ENCODE measurements around the gene ANAPC2.

ANAPC2 gene

GRCh38 chr9:137174722-137175293, 13.6 kb downstream of the ANAPC2 start:
- H3K4me3 ChIP-seq (ENCODE audit: low read length in 2 of 2), result no peak overlapping the region
- H3K9ac ChIP-seq (ENCODE audit: low read depth in 1 of 2, low read length in 2 of 2), result no peak overlapping the region
- H3K27ac ChIP-seq (ENCODE audit: low read depth in 2 of 2, low read length in 2 of 2), result no peak overlapping the region
- peaks cover 9 to 15% of the 10 kb centered on the region in 2 donors for H3K27me3 ChIP-seq (ENCODE audit: control insufficient read depth in 2 of 2, insufficient read depth in 2 of 2, low read length in 2 of 2)
- H3K4me1 ChIP-seq (ENCODE audit: control insufficient read depth in 2 of 2, insufficient read depth in 2 of 2, low read length in 2 of 2), result peaks cover 6 to 38% of the 10 kb centered on the region in 2 donors
- peaks cover 8 to 16% of the 10 kb centered on the region in 2 donors for H3K36me3 ChIP-seq (ENCODE audit: control insufficient read depth in 2 of 2, insufficient read depth in 2 of 2, low read length in 2 of 2)
- no peaks in the 10 kb centered on the region for H3K9me3 ChIP-seq (ENCODE audit: control insufficient read depth in 2 of 2, low read length in 2 of 2)

DNA sequence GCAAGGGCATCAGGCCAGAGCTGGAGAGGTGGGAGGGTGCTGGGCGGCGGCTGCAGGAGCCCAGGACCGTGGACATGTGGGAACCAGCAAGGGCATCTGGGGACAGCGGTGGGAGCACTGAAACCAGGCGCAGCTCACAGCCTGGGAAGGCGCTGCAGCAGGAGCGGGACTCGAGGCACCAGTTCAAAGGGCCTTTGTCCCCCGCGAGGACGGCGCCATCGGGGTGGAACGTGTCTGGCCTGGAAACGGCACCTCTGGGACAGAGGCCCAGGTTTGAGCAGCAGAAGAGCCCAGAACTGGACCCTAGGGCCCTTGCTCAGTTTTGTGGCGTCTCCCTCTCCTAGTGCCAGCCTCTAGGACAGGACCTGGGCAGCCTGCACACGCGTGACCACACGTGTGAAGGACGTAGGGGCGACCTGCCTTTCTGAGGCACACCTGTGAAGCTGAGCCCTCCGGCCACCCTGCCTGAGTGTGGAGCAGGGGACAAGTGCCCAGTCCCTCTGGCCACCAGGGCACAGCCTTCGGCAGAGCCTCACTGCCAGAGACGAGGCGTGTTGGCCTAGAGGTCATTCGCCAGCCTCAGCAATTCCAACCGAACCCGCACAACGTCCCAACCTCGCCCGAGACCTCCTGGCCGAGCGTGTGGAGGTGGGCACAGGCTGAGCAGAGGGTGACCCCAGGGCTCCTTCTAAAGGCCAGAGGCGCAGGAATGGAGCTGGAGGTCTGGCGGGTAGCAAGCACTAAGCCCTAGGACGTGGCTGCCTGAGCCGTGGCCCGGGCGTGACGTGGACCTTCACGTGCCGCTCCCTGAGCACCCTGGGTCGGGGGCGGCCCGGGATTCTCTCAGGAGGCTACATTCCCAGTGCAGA, 14.3 kb downstream of the ANAPC2 start:
- no peak overlapping the region for H3K9ac ChIP-seq (ENCODE audit: low read depth in 1 of 2, low read length in 2 of 2)
- peaks cover 14 to 45% of the 10 kb centered on the region in 2 donors for H3K4me1 ChIP-seq (ENCODE audit: control insufficient read depth in 2 of 2, insufficient read depth in 2 of 2, low read length in 2 of 2)
- no peak overlapping the region for H3K4me3 ChIP-seq (ENCODE audit: low read length in 2 of 2)
- H3K9me3 ChIP-seq (ENCODE audit: control insufficient read depth in 2 of 2, low read length in 2 of 2), result no peaks in the 10 kb centered on the region
- peak overlapping the region; percentile 48 to 59 for H3K27ac ChIP-seq (ENCODE audit: low read depth in 2 of 2, low read length in 2 of 2)
- peaks cover 9 to 15% of the 10 kb centered on the region in 2 donors for H3K27me3 ChIP-seq (ENCODE audit: control insufficient read depth in 2 of 2, insufficient read depth in 2 of 2, low read length in 2 of 2)
- peaks cover 6 to 12% of the 10 kb centered on the region in 2 donors for H3K36me3 ChIP-seq (ENCODE audit: control insufficient read depth in 2 of 2, insufficient read depth in 2 of 2, low read length in 2 of 2)

DNA sequence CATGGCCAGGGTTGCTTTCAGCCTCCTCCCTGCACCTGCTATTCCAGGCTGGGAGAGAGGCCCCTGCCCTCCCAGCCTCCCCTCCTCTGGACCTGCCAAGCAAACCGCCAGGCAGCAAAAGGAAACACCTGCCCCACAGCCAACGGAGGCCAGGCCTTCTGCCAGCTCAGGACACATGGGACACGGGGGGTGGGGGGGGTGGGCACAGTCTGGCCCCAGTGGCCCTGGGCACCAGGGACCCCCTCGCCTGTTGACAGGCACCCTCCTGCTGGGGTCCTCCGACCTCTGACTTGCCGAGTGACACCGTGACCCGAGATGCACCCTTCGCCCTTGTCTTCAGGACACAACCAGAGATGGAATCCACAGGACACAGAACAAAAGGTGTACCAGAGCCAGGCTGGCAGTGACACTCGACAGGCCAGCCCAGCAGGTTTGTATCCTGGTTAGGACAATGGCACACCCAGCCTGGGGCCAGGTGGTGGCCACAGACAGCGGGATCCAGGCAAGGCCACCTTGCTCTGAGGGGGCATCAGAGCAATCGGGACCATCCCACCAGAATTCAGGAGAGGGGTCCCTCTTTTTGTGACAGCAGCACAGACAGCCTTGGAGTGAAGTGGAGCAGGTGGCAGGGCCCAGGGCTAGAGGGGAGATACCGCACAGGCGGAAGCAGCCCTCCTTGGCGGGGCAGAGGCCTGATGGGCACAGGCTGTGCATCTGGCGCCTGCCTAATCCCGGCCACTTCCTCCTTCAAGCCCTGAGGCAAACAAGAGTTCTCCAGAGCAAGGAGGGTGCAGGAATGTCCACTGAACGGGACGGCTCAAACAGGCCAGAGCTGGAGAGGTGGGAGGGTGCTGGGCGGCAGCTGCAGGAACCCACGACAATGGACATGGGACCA, 15.2 kb downstream of the ANAPC2 start:
- H3K36me3 ChIP-seq (ENCODE audit: control insufficient read depth in 2 of 2, insufficient read depth in 2 of 2, low read length in 2 of 2), result peaks cover 0 to 7% of the 10 kb centered on the region in 2 donors
- H3K4me1 ChIP-seq (ENCODE audit: control insufficient read depth in 2 of 2, insufficient read depth in 2 of 2, low read length in 2 of 2), result peaks cover 20 to 50% of the 10 kb centered on the region in 2 donors
- H3K4me3 ChIP-seq (ENCODE audit: low read length in 2 of 2), result no peak overlapping the region
- no peak overlapping the region for H3K9ac ChIP-seq (ENCODE audit: low read depth in 1 of 2, low read length in 2 of 2)
- peak overlapping the region; percentile 48 to 59 for H3K27ac ChIP-seq (ENCODE audit: low read depth in 2 of 2, low read length in 2 of 2)
- H3K27me3 ChIP-seq (ENCODE audit: control insufficient read depth in 2 of 2, insufficient read depth in 2 of 2, low read length in 2 of 2), result peaks cover 9 to 15% of the 10 kb centered on the region in 2 donors
- no peaks in the 10 kb centered on the region for H3K9me3 ChIP-seq (ENCODE audit: control insufficient read depth in 2 of 2, low read length in 2 of 2)

DNA sequence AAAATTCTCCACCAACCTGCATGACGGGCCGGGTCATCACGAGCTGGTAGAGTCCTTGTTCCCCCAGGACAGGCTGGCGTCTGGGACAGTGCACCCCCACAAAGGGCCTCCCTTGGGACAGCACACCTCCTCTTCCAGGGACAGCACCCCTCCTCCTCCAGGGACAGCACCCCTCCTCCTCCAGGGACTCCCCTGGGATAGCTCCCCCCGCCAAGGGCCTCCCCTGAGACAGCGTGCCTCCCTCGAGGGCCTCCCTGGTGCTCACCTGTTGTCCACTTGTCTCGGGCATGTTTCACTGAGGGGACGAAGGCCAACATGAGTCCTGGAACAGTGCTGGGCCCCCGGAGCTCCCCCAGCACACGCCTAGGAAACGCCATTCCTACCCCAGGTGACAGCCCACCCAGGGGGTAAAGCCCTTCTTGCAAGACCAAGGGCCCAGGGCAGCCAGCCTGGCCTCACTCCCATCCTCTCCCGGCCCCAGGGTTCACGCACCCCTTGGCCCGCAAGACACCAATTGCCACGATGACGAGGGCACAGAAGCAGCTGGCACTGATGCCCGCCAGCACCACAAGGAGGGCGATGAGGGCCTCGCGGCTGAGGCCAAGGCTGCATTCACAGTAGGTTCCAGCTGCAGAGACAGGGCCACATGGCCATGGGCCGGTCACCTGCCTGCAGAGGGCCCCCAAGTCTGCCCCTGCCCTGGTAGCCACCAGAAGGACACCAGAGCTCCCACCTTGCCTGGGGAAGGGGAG, 17.0 kb downstream of the ANAPC2 start:
- Histone ChIP-seq H3K36me3 (ENCODE audit: control insufficient read depth in 2 of 2, insufficient read depth in 2 of 2, low read length in 2 of 2) (no peaks in the 10 kb centered on the region), H3K4me1 (ENCODE audit: control insufficient read depth in 2 of 2, insufficient read depth in 2 of 2, low read length in 2 of 2) (peaks cover 27 to 44% of the 10 kb centered on the region in 2 donors)

DNA sequence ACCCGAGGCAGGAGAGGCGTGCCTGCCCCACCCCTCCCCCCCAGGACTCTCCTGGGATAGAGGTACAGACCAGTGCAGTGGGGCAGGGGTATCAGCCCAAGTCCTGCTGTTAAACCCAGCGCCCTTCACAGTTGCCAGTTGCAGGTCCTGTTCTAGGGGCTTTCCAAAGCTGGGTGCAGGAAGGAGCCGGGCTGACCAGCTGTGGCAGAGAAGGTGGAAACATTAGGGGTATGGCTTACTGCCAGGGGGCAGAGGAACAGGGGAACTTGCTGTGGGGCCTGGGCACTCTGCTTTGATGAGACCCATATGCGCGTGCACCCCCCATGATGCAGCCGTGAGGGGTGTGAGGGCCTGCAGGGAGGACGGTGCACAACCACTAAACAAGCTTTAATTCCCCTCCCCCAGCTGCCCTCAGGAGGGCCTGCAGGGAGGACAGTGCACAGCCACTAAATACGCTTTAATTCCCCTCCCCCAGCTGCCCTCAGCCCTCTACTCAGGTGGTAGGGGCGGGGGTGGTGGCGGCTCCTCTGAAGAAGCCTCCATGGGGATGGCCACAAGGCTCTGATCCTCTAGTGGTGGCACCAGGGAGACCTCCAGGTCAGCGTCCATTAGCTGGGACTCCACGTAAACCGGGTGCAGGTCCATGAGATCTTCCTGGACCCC, 17.7 kb downstream of the ANAPC2 start:
- H3K4me1 ChIP-seq (ENCODE audit: control insufficient read depth in 2 of 2, insufficient read depth in 2 of 2, low read length in 2 of 2), result peaks cover 27 to 37% of the 10 kb centered on the region in 2 donors
- no peak overlapping the region for H3K27ac ChIP-seq (ENCODE audit: low read depth in 2 of 2, low read length in 2 of 2)
- H3K27me3 ChIP-seq (ENCODE audit: control insufficient read depth in 2 of 2, insufficient read depth in 2 of 2, low read length in 2 of 2), result peaks cover 24 to 25% of the 10 kb centered on the region in 2 donors

More for the DNA sequence above, 17.0 kb downstream of the ANAPC2 start:
- peak overlapping the region in 1 of 2 donors; percentile 32 for H3K27ac ChIP-seq (ENCODE audit: low read depth in 2 of 2, low read length in 2 of 2)
- no peaks in the 10 kb centered on the region for H3K9me3 ChIP-seq (ENCODE audit: control insufficient read depth in 2 of 2, low read length in 2 of 2)
- H3K9ac ChIP-seq (ENCODE audit: low read depth in 1 of 2, low read length in 2 of 2), result no peak overlapping the region
- no peak overlapping the region for H3K4me3 ChIP-seq (ENCODE audit: low read length in 2 of 2)
- H3K27me3 ChIP-seq (ENCODE audit: control insufficient read depth in 2 of 2, insufficient read depth in 2 of 2, low read length in 2 of 2), result peaks cover 22% of the 10 kb centered on the region in 2 donors

GRCh38 chr9:137169896-137170358, 18.4 kb downstream of the ANAPC2 start, which contains the start of gene LRRC26:
TSS of gene LRRC26 (minus strand) at chr9:137170051. CDS start at chr9:137169943, 108 bp downstream.
- Histone ChIP-seq H3K27ac (ENCODE audit: low read depth in 2 of 2, low read length in 2 of 2) (peak within 1 kb of the TSS in 1 of 2 donors; percentile 32), H3K4me3 (ENCODE audit: low read length in 2 of 2) (peak within 1 kb of the TSS; percentile 50 to 62), H3K9me3 (ENCODE audit: control insufficient read depth in 2 of 2, low read length in 2 of 2) (no peaks in the 10 kb centered on the region), H3K9ac (ENCODE audit: low read depth in 1 of 2, low read length in 2 of 2) (peak within 1 kb of the TSS in 1 of 2 donors; percentile 38), H3K36me3 (ENCODE audit: control insufficient read depth in 2 of 2, insufficient read depth in 2 of 2, low read length in 2 of 2) (no peaks in the 10 kb centered on the region), H3K27me3 (ENCODE audit: control insufficient read depth in 2 of 2, insufficient read depth in 2 of 2, low read length in 2 of 2) (peaks cover 24 to 25% of the 10 kb centered on the region in 2 donors), H3K4me1 (ENCODE audit: control insufficient read depth in 2 of 2, insufficient read depth in 2 of 2, low read length in 2 of 2) (peaks cover 23 to 34% of the 10 kb centered on the region in 2 donors)

More for the DNA sequence above, 17.7 kb downstream of the ANAPC2 start:
- H3K9me3 ChIP-seq (ENCODE audit: control insufficient read depth in 2 of 2, low read length in 2 of 2), result no peaks in the 10 kb centered on the region
- H3K36me3 ChIP-seq (ENCODE audit: control insufficient read depth in 2 of 2, insufficient read depth in 2 of 2, low read length in 2 of 2), result no peaks in the 10 kb centered on the region
- no peak overlapping the region for H3K9ac ChIP-seq (ENCODE audit: low read depth in 1 of 2, low read length in 2 of 2)
- no peak overlapping the region for H3K4me3 ChIP-seq (ENCODE audit: low read length in 2 of 2)

GRCh38 chr9:137168904-137169856, 19.2 kb downstream of the ANAPC2 start:
- peaks cover 23 to 29% of the 10 kb centered on the region in 2 donors for H3K4me1 ChIP-seq (ENCODE audit: control insufficient read depth in 2 of 2, insufficient read depth in 2 of 2, low read length in 2 of 2)

DNA sequence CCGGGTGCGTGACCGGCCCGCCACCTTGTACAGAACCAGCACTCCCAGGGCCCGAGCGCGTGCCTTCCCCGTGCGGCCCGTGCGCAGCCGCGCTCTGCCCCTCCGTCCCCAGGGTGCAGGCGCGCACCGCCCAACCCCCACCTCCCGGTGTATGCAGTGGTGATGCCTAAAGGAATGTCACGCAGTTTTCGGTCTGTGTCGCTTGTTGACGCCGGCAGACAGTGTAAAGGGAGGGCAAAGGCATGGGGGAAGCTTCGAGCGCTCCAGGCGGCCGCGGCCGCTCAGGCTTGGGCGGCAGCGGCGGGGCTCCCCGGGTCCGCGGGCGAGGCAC, 19.8 kb downstream of the ANAPC2 start:
- H3K4me1 ChIP-seq (ENCODE audit: control insufficient read depth in 2 of 2, insufficient read depth in 2 of 2, low read length in 2 of 2), result peaks cover 21 to 25% of the 10 kb centered on the region in 2 donors
- H3K9me3 ChIP-seq (ENCODE audit: control insufficient read depth in 2 of 2, low read length in 2 of 2), result no peaks in the 10 kb centered on the region
- no peaks in the 10 kb centered on the region for H3K36me3 ChIP-seq (ENCODE audit: control insufficient read depth in 2 of 2, insufficient read depth in 2 of 2, low read length in 2 of 2)
- peaks cover 22 to 30% of the 10 kb centered on the region in 2 donors for H3K27me3 ChIP-seq (ENCODE audit: control insufficient read depth in 2 of 2, insufficient read depth in 2 of 2, low read length in 2 of 2)
- peak overlapping the region in 1 of 2 donors; percentile 38 for H3K9ac ChIP-seq (ENCODE audit: low read depth in 1 of 2, low read length in 2 of 2)
- H3K4me3 ChIP-seq (ENCODE audit: low read length in 2 of 2), result peak overlapping the region; percentile 50 to 62
- peak overlapping the region in 1 of 2 donors; percentile 32 for H3K27ac ChIP-seq (ENCODE audit: low read depth in 2 of 2, low read length in 2 of 2)

More at GRCh38 chr9:137168904-137169856, 19.2 kb downstream of the ANAPC2 start:
- Histone ChIP-seq H3K4me3 (ENCODE audit: low read length in 2 of 2) (peak overlapping the region; percentile 50 to 62), H3K9ac (ENCODE audit: low read depth in 1 of 2, low read length in 2 of 2) (peak overlapping the region in 1 of 2 donors; percentile 38), H3K27me3 (ENCODE audit: control insufficient read depth in 2 of 2, insufficient read depth in 2 of 2, low read length in 2 of 2) (peaks cover 25 to 26% of the 10 kb centered on the region in 2 donors), H3K27ac (ENCODE audit: low read depth in 2 of 2, low read length in 2 of 2) (peak overlapping the region in 1 of 2 donors; percentile 32), H3K36me3 (ENCODE audit: control insufficient read depth in 2 of 2, insufficient read depth in 2 of 2, low read length in 2 of 2) (no peaks in the 10 kb centered on the region), H3K9me3 (ENCODE audit: control insufficient read depth in 2 of 2, low read length in 2 of 2) (no peaks in the 10 kb centered on the region)

Measured in mucosa of rectum (tissue), 2 donors.